Smooth muscle cell (in vitro differentiated cells): Measurements from ENCODE around the gene SCMH1. TPM values are rescaled to one million over a fixed set of nuclear protein-coding genes. Genes with fewer than 3 reads are reported as not detected.

ENCODE experiments used
- DNase-seq: peaks from one replicate; lab custom pipeline; 2025; ENCODE audit not compliant: unreplicated experiment; lab: John Stamatoyannopoulos, UW
- H2AFZ ChIP-seq: fragments of 200-600 bp; sonication (generic); 2 replicates; pipeline ENCODE4 v1.6.0; 2016; ENCODE audit warnings: antibody characterized with exemption, low read depth, mild to moderate bottlenecking
- H3F3A ChIP-seq: fragments of 200-600 bp; sonication (generic); 2 replicates; pipeline ENCODE4 v1.6.0; 2017; ENCODE audit warnings: antibody characterized with exemption, low read depth
- H3K27ac ChIP-seq: fragments of 200-600 bp; sonication (generic); 2 replicates; pipeline ENCODE4 v1.5.1; 2016; ENCODE audit warnings: low read depth, mild to moderate bottlenecking
- H3K27me3 ChIP-seq: fragments of 200-600 bp; sonication (generic); 2 replicates; pipeline ENCODE4 v1.6.1; 2016; ENCODE audit warnings: low read depth, mild to moderate bottlenecking
- H3K36me3 ChIP-seq: fragments of 200-600 bp; sonication (generic); 2 replicates; pipeline ENCODE4 v1.5.1; 2016; ENCODE audit warnings: low read depth
- H3K4me1 ChIP-seq: fragments of 200-600 bp; sonication (generic); 2 replicates; pipeline ENCODE4 v1.5.1; 2016; ENCODE audit warnings: low read depth
- H3K4me2 ChIP-seq: fragments of 200-600 bp; sonication (generic); 2 replicates; pipeline ENCODE4 v1.6.0; 2016; ENCODE audit warnings: mild to moderate bottlenecking
- H3K4me3 ChIP-seq: fragments of 200-600 bp; sonication (generic); 2 replicates; pipeline ENCODE4 v1.5.1; 2016; ENCODE audit warnings: mild to moderate bottlenecking
- H3K79me2 ChIP-seq: fragments of 200-600 bp; sonication (generic); 2 replicates; pipeline ENCODE4 v1.6.0; 2016; ENCODE audit warnings: low read depth, mild to moderate bottlenecking
- H3K9ac ChIP-seq: fragments of 200-600 bp; sonication (generic); 2 replicates; pipeline ENCODE4 v1.6.0; 2016; ENCODE audit warnings: low read depth
- H3K9me3 ChIP-seq: fragments of 200-600 bp; sonication (generic); replicated peaks from 2 replicates; pipeline ENCODE4 v1.5.1; 2016; ENCODE audit warnings: low read depth
- H4K20me1 ChIP-seq: fragments of 200-600 bp; sonication (generic); 2 replicates; pipeline ENCODE4 v1.6.0; 2016; ENCODE audit warnings: low read depth
- WGBS: methylation state at CpG from one replicate; pipeline ENCODE4 v1.1.7; 2016; ENCODE audit warnings: low lambda C conversion rate; 5-methylcytosine and 5-hydroxymethylcytosine counted together
- polyA plus RNA-seq: library from polyadenylated mRNA; unstranded; fragments of >200 nt; fragmentation: Nextera tagmentation; extraction: Ambion mirVana; gene quantifications from 2 replicates; pipeline ENCODE4 v1.2.1, GENCODE V29; 2016
- total RNA-seq: library from RNA; depleted of rRNA; stranded (reverse); fragments of >200 nt; gene quantifications from 2 replicates; pipeline ENCODE4 v1.2.3, GENCODE V29; 2014
- TF ChIP-seq, protein P1 (sequence below): fragments of 200-600 bp; sonication (generic); IDR thresholded peaks from 2 replicates; pipeline ENCODE4 v1.5.1; 2017; ENCODE audit warnings: borderline replicate concordance, mild to moderate bottlenecking, antibody characterized with exemption; ENCODE audit not compliant: insufficient read depth, poor library complexity, severe bottlenecking

Gene SCMH1
- total and polyA plus RNA-seq, 2 experiments from 2014 or later = 24.0 to 46.4 TPM

DNA sequence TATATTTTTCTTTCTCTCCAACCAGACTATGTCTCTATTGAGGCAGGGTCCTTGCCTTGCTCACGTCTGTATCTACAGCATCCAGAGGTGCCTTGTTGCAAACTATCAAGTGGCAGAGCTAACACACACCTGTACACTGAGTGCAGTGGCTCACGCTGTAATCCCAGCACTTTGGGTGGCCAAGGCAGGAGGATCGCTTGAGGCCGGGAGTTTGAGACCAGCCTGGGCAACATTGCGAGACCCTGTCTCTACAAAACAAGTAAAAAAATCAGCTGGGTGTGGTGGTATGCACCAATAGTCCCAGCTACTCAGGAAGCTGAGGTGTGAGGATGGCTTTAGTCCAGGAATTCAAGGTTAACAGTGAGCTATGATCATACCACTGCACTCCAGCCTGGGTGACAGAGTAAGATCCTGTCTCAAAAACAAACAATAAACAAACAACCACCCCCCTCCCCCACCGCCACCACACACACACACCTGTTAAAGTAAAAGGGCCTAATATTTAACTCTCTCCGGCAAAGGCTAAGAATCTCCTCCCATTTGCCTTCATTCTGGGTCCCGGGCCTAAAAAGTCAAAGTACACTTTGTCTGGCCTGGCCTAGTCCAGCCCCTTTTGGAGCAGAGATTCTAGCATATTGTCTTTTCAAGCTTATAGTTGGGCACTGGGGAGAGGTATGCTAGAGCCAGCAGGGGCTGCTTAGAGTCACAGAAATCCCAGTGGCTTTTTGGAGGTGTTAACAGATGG is 211.1 kb downstream of the SCMH1 start:
- H3K9ac ChIP-seq = no peak overlapping the region
- H2AFZ ChIP-seq = no peak overlapping the region
- no peaks in the 10 kb centered on the region for H3K4me1 ChIP-seq
- no peaks in the 10 kb centered on the region for H3K9me3 ChIP-seq
- DNase-seq = no peak
- no peaks in the 10 kb centered on the region for H3K27me3 ChIP-seq
- no peak overlapping the region for H3K27ac ChIP-seq
- WGBS = 98% methylated on average over 8 of the region's 8 CpGs
- H3K4me2 ChIP-seq = no peak overlapping the region
- no peak overlapping the region for H3K4me3 ChIP-seq
- H3K36me3 ChIP-seq = peaks cover 14% of the 10 kb centered on the region
- H3F3A ChIP-seq = no peaks in the 10 kb centered on the region
- TF ChIP-seq, protein P1, sequence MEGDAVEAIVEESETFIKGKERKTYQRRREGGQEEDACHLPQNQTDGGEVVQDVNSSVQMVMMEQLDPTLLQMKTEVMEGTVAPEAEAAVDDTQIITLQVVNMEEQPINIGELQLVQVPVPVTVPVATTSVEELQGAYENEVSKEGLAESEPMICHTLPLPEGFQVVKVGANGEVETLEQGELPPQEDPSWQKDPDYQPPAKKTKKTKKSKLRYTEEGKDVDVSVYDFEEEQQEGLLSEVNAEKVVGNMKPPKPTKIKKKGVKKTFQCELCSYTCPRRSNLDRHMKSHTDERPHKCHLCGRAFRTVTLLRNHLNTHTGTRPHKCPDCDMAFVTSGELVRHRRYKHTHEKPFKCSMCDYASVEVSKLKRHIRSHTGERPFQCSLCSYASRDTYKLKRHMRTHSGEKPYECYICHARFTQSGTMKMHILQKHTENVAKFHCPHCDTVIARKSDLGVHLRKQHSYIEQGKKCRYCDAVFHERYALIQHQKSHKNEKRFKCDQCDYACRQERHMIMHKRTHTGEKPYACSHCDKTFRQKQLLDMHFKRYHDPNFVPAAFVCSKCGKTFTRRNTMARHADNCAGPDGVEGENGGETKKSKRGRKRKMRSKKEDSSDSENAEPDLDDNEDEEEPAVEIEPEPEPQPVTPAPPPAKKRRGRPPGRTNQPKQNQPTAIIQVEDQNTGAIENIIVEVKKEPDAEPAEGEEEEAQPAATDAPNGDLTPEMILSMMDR = no peak
- H4K20me1 ChIP-seq = no peaks in the 10 kb centered on the region
- H3K79me2 ChIP-seq = no peaks in the 10 kb centered on the region

DNA sequence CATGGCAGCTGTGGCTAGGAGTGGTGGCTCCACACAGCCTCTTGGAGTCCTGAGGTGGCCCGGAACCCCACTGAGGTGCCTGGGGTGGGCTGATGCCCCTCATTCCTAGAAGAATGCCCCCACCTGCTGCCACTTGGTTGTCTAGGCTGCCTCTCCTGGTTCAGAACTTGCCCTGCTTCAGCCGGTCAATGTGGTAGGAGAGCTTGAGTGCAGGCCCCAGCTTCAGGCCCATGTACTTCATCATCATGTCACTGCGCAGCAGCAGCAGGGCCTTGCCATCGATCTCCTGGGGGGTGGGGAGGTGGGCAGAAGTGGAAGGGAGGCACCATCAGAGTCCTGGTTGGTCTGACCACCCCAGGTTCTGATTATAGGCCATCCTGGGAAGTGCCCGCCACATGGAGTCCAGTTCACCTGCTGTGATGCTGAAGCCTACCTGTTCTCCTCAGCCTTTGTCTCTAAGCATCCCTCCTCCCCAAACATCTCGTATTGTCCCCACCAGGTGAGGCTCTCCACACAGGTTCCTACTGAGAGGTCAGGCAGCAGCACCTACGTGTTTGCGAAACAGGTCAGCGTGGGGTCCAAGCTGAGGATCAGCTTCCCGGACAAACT is 214.0 kb downstream of the SCMH1 start:
- no peak overlapping the region for H3K27ac ChIP-seq
- H3F3A ChIP-seq = no peaks in the 10 kb centered on the region
- no peaks in the 10 kb centered on the region for H3K27me3 ChIP-seq
- H3K4me3 ChIP-seq = no peak overlapping the region
- H3K36me3 ChIP-seq = peaks cover 10% of the 10 kb centered on the region
- no peaks in the 10 kb centered on the region for H4K20me1 ChIP-seq
- no peaks in the 10 kb centered on the region for H3K4me1 ChIP-seq
- DNase-seq = no peak
- no peaks in the 10 kb centered on the region for H3K9me3 ChIP-seq
- 96% methylated on average over 10 of the region's 10 CpGs for WGBS
- TF ChIP-seq, protein P1 = no peak
- no peak overlapping the region for H3K4me2 ChIP-seq
- no peak overlapping the region for H2AFZ ChIP-seq
- H3K79me2 ChIP-seq = no peaks in the 10 kb centered on the region
- no peak overlapping the region for H3K9ac ChIP-seq

DNA sequence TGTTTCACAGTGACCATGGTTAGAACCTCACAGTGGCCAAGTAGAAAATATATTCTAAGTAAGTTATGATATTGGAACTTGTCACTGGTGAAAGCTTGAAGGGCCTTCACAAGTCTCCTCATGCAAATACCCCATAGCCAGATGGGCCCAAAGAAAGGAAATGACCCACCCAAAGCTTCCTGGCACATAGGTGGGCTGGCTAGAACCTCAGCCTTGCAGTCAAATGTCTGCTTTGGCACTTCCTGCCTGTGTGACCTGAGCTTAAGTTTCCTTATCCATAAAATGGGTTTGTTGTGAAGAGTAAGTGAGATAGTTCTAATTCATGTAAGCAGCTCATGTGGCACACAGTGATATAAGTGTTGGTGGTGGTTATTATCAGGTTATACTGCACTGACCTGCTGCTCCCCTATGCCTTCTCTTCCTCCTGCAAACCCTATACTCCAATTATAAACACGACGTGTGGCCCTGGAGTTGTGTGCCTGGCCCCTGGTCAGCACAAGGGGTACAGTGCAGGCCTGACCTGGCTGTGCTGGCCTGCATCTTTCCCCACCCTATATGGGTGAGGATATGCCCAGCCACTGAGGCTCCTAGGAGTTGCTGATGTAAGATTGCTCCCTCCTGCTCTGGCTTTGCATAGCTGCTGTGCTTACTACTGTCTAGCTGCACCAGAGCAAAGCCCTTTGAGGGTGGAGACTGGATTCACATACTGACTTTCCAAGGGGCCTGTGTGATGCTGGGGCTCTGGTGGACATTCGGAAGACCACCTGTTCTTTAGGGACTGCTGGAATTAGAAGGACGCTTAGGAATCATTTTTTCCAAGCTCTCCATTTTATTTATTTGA is 215.9 kb downstream of the SCMH1 start:
- H3K36me3 ChIP-seq = peaks cover 6% of the 10 kb centered on the region
- H3K79me2 ChIP-seq = no peaks in the 10 kb centered on the region
- TF ChIP-seq, protein P1 = no peak
- H3K4me1 ChIP-seq = no peaks in the 10 kb centered on the region
- no peaks in the 10 kb centered on the region for H4K20me1 ChIP-seq
- WGBS = 95% methylated on average over 4 of the region's 4 CpGs
- H3K27me3 ChIP-seq = no peaks in the 10 kb centered on the region
- no peaks in the 10 kb centered on the region for H3K9me3 ChIP-seq
- H3K4me2 ChIP-seq = no peak overlapping the region
- H3K27ac ChIP-seq = no peak overlapping the region
- no peak for DNase-seq
- H3K4me3 ChIP-seq = no peak overlapping the region
- H2AFZ ChIP-seq = no peak overlapping the region
- H3K9ac ChIP-seq = no peak overlapping the region
- H3F3A ChIP-seq = peaks cover 4% of the 10 kb centered on the region
